CD8-positive, alpha-beta memory T cell (primary cell): Measurements from ENCODE around the gene RET. TPM values are rescaled to one million over a fixed set of nuclear protein-coding genes. Genes with fewer than 3 reads are reported as not detected.
"Not testable (repeated sequence)": the region's sequence is repeated elsewhere in the genome, so short reads cannot be mapped to it uniquely, and the experiment has no call there.

Source experiments
- CTCF ChIA-PET: fragments of 350-600 bp; sonication (Branson Sonifier 250); formaldehyde crosslinking; loops from one replicate; lab custom pipeline; 2021; ENCODE audit warnings: antibody characterized with exemption; lab: Charles Lee
- POLR2A ChIA-PET: fragments of 350-600 bp; sonication (Branson Sonifier 250); formaldehyde crosslinking; loops from one replicate; lab custom pipeline; 2021; ENCODE audit warnings: antibody characterized with exemption; lab: Charles Lee
- DNase-seq, 5 donors: peaks; one replicate each; pipeline versions ENCODE4 v3.0.0 to v3.0.0-alpha.2; 2020 to 2022; ENCODE audit warnings: mixed read lengths in 1 of 5
- H3K27ac ChIP-seq: one replicate; pipeline ENCODE4 v1.7.0; 2013; ENCODE audit warnings: low read depth, mild to moderate bottlenecking, low read length, moderate library complexity
- H3K27me3 ChIP-seq: 2 replicates; pipeline ENCODE4 v1.7.0; 2013; ENCODE audit warnings: low read length, mild to moderate bottlenecking; ENCODE audit not compliant: insufficient read depth, poor library complexity, severe bottlenecking
- H3K36me3 ChIP-seq: 2 replicates; pipeline ENCODE4 v1.7.0; 2013; ENCODE audit warnings: mild to moderate bottlenecking, low read length, moderate library complexity; ENCODE audit not compliant: insufficient read depth
- H3K4me1 ChIP-seq: 2 replicates; pipeline ENCODE4 v1.7.0; 2013; ENCODE audit warnings: mild to moderate bottlenecking, low read length, moderate library complexity; ENCODE audit not compliant: insufficient read depth
- H3K4me3 ChIP-seq: 2 replicates; pipeline ENCODE4 v1.7.0; 2013; ENCODE audit warnings: mild to moderate bottlenecking, low read length
- H3K9me3 ChIP-seq: 2 replicates; pipeline ENCODE4 v1.7.0; 2013; ENCODE audit warnings: mild to moderate bottlenecking, low read length
- H3K27ac Mint-ChIP-seq, 8 donors: one replicate each; pipeline ENCODE4 v1.8.0; 2020 to 2021; ENCODE audit warnings: mixed read lengths in 8 of 8, mild to moderate bottlenecking in 6 of 8, inconsistent platforms in 3 of 8, moderate library complexity in 3 of 8
- H3K27me3 Mint-ChIP-seq, 2 donors: one replicate each; pipeline ENCODE4 v1.8.0; 2020 to 2021; ENCODE audit warnings: mixed read lengths in 2 of 2, mild to moderate bottlenecking in 1 of 2, moderate library complexity in 1 of 2
- H3K36me3 Mint-ChIP-seq, 3 donors: one replicate each; pipeline ENCODE4 v1.8.0; 2020 to 2021; ENCODE audit warnings: mixed read lengths in 3 of 3, inconsistent platforms in 1 of 3, mild to moderate bottlenecking in 1 of 3
- H3K4me1 Mint-ChIP-seq, 3 donors: one replicate each; pipeline ENCODE4 v1.8.0; 2020 to 2021; ENCODE audit warnings: mixed read lengths in 3 of 3, inconsistent platforms in 1 of 3, mild to moderate bottlenecking in 1 of 3
- H3K4me3 Mint-ChIP-seq, 7 donors: one replicate each; pipeline ENCODE4 v1.8.0; 2020 to 2021; ENCODE audit warnings: mixed read lengths in 7 of 7, mild to moderate bottlenecking in 6 of 7, moderate library complexity in 4 of 7, inconsistent platforms in 2 of 7
- H3K9me3 Mint-ChIP-seq, 5 donors: one replicate each; pipeline ENCODE4 v1.8.0; 2020 to 2022; ENCODE audit warnings: mixed read lengths in 5 of 5, mild to moderate bottlenecking in 3 of 5, moderate library complexity in 2 of 5, inconsistent platforms in 1 of 5
- polyA plus RNA-seq: library from polyadenylated mRNA; unstranded; fragments of 300-500 nt; fragmentation: Illumina TruSeq; gene quantifications from one replicate; pipeline ENCODE4 v1.2.3, GENCODE V29; 2021
- total RNA-seq, 2 experiments: library from RNA; stranded (reverse); gene quantifications; one replicate each; pipeline ENCODE4 v1.2.3, GENCODE V29; 2021

Gene RET
- total and polyA plus RNA-seq, 3 experiments from 2014 or later = 0.06 to 0.24 TPM; not detected in 1

GRCh38 chr10:43090664-43091063, 13.8 kb downstream of the RET start:
- Mint-ChIP-seq H3K36me3 (peaks cover 0 to 2% (median 0%) of the 10 kb centered on the region in 3 donors), H3K4me3 (no peak overlapping the region), H3K4me1 (no peaks in the 10 kb centered on the region), H3K9me3 (no peaks in the 10 kb centered on the region), H3K27me3 (peaks cover 9 to 20% of the 10 kb centered on the region in 2 donors), H3K27ac (no peak overlapping the region)
- no peak for DNase-seq
- Histone ChIP-seq H3K4me3 (no peak overlapping the region), H3K27ac (no peak overlapping the region), H3K36me3 (no peaks in the 10 kb centered on the region), H3K9me3 (no peaks in the 10 kb centered on the region), H3K27me3 (no peaks in the 10 kb centered on the region), H3K4me1 (no peaks in the 10 kb centered on the region)
- ChIA-PET POLR2A (no interaction called here), CTCF (no interaction called here)

GRCh38 chr10:43091846-43092245, 15.0 kb downstream of the RET start:
- H3K4me1 ChIP-seq = no peaks in the 10 kb centered on the region
- no peak overlapping the region for H3K4me3 Mint-ChIP-seq
- DNase-seq = no peak

GRCh38 chr10:43093423-43094076, 16.7 kb downstream of the RET start:
- H3K4me3 Mint-ChIP-seq = no peak overlapping the region
- Histone ChIP-seq H3K36me3 (no peaks in the 10 kb centered on the region), H3K27ac (no peak overlapping the region), H3K27me3 (no peaks in the 10 kb centered on the region), H3K9me3 (no peaks in the 10 kb centered on the region), H3K4me3 (no peak overlapping the region), H3K4me1 (no peaks in the 10 kb centered on the region)
- no peaks in the 10 kb centered on the region for H3K36me3 Mint-ChIP-seq
- peaks cover 6 to 20% of the 10 kb centered on the region in 2 donors for H3K27me3 Mint-ChIP-seq
- no peaks in the 10 kb centered on the region for H3K9me3 Mint-ChIP-seq
- CTCF ChIA-PET = no interaction called here
- H3K4me1 Mint-ChIP-seq = no peaks in the 10 kb centered on the region
- POLR2A ChIA-PET = no interaction called here
- no peak overlapping the region for H3K27ac Mint-ChIP-seq
- DNase-seq = no peak

More at GRCh38 chr10:43091846-43092245, 15.0 kb downstream of the RET start:
- no peaks in the 10 kb centered on the region for H3K36me3 ChIP-seq
- Mint-ChIP-seq H3K27me3 (peaks cover 9 to 20% of the 10 kb centered on the region in 2 donors), H3K9me3 (no peaks in the 10 kb centered on the region), H3K36me3 (peaks cover 0 to 2% (median 0%) of the 10 kb centered on the region in 3 donors), H3K27ac (no peak overlapping the region), H3K4me1 (no peaks in the 10 kb centered on the region)
- ChIA-PET CTCF (no interaction called here), POLR2A (no interaction called here)
- H3K4me3 ChIP-seq = no peak overlapping the region
- no peaks in the 10 kb centered on the region for H3K9me3 ChIP-seq
- no peaks in the 10 kb centered on the region for H3K27me3 ChIP-seq
- H3K27ac ChIP-seq = no peak overlapping the region

GRCh38 chr10:43094085-43094484, 17.2 kb downstream of the RET start:
- Mint-ChIP-seq H3K27me3 (peaks cover 6 to 20% of the 10 kb centered on the region in 2 donors), H3K4me3 (no peak overlapping the region), H3K27ac (no peak overlapping the region), H3K9me3 (no peaks in the 10 kb centered on the region), H3K36me3 (no peaks in the 10 kb centered on the region), H3K4me1 (no peaks in the 10 kb centered on the region)
- H3K27me3 ChIP-seq = no peaks in the 10 kb centered on the region
- no peaks in the 10 kb centered on the region for H3K36me3 ChIP-seq
- H3K4me1 ChIP-seq = no peaks in the 10 kb centered on the region
- H3K27ac ChIP-seq = no peak overlapping the region
- H3K9me3 ChIP-seq = no peaks in the 10 kb centered on the region
- H3K4me3 ChIP-seq = no peak overlapping the region
- ChIA-PET CTCF (no interaction called here), POLR2A (no interaction called here)
- DNase-seq = no peak

- H3K36me3 Mint-ChIP-seq, H3K27ac Mint-ChIP-seq, H3K4me1 Mint-ChIP-seq, H3K27me3 ChIP-seq, DNase-seq, CTCF ChIA-PET, POLR2A ChIA-PET, H3K36me3 ChIP-seq, H3K4me1 ChIP-seq, H3K9me3 ChIP-seq, H3K9me3 Mint-ChIP-seq, H3K4me3 ChIP-seq, H3K27ac ChIP-seq, H3K4me3 Mint-ChIP-seq: not testable (repeated sequence)
- H3K27me3 Mint-ChIP-seq = peaks cover 21 to 25% of the 10 kb centered on the region in 2 donors
These were observed 22.5 kb downstream of the RET start for GRCh38 chr10:43099339-43099738.

- H3K9me3 Mint-ChIP-seq = no peaks in the 10 kb centered on the region
- peaks cover 0 to 2% (median 1%) of the 10 kb centered on the region in 3 donors for H3K4me1 Mint-ChIP-seq
- H3K27ac ChIP-seq = no peak overlapping the region
- DNase-seq = no peak
- POLR2A ChIA-PET = no interaction called here
- CTCF ChIA-PET = no interaction called here
- H3K36me3 ChIP-seq = no peaks in the 10 kb centered on the region
- H3K36me3 Mint-ChIP-seq = no peaks in the 10 kb centered on the region
- no peak overlapping the region for H3K4me3 ChIP-seq
- no peaks in the 10 kb centered on the region for H3K4me1 ChIP-seq
- peaks cover 20 to 25% of the 10 kb centered on the region in 2 donors for H3K27me3 Mint-ChIP-seq
- no peak overlapping the region for H3K4me3 Mint-ChIP-seq
- peaks cover 3% of the 10 kb centered on the region for H3K27me3 ChIP-seq
- H3K27ac Mint-ChIP-seq = no peak overlapping the region
- H3K9me3 ChIP-seq = no peaks in the 10 kb centered on the region
These were observed 23.1 kb downstream of the RET start for GRCh38 chr10:43099928-43100327.

- CTCF ChIA-PET = no interaction called here
- no peak overlapping the region for H3K4me3 Mint-ChIP-seq
- peaks cover 20 to 25% of the 10 kb centered on the region in 2 donors for H3K27me3 Mint-ChIP-seq
- Histone ChIP-seq H3K36me3 (no peaks in the 10 kb centered on the region), H3K27ac (no peak overlapping the region), H3K27me3 (peaks cover 3% of the 10 kb centered on the region), H3K4me1 (no peaks in the 10 kb centered on the region), H3K4me3 (no peak overlapping the region), H3K9me3 (no peaks in the 10 kb centered on the region)
- H3K4me1 Mint-ChIP-seq = peaks cover 0 to 4% (median 2%) of the 10 kb centered on the region in 3 donors
- POLR2A ChIA-PET = no interaction called here
- no peak for DNase-seq
- no peak overlapping the region for H3K27ac Mint-ChIP-seq
- no peaks in the 10 kb centered on the region for H3K9me3 Mint-ChIP-seq
- no peaks in the 10 kb centered on the region for H3K36me3 Mint-ChIP-seq
These were observed 23.5 kb downstream of the RET start for GRCh38 chr10:43100366-43100765.

GRCh38 chr10:43102063-43102828, 25.4 kb downstream of the RET start:
- ChIA-PET POLR2A (no interaction called here), CTCF (interaction anchor here (1.7 kb wide), 1 partner anchor 348 kb away, joined by 3 read pairs; no protein-coding TSS in a partner anchor)
- Mint-ChIP-seq H3K36me3 (no peaks in the 10 kb centered on the region), H3K27me3 (peaks cover 20 to 25% of the 10 kb centered on the region in 2 donors), H3K27ac (peak overlapping the region in 1 of 8 donors; percentile 91), H3K4me3 (peak overlapping the region in 3 of 7 donors; percentile 1 to 66 (median 20)), H3K9me3 (no peaks in the 10 kb centered on the region), H3K4me1 (peaks cover 0 to 4% (median 4%) of the 10 kb centered on the region in 3 donors)
- Histone ChIP-seq H3K36me3 (no peaks in the 10 kb centered on the region), H3K4me3 (no peak overlapping the region), H3K27ac (no peak overlapping the region), H3K9me3 (no peaks in the 10 kb centered on the region), H3K4me1 (peaks cover 4% of the 10 kb centered on the region), H3K27me3 (peaks cover 3% of the 10 kb centered on the region)
- DNase-seq = no peak
